ENCODE data around the gene ATG9B.
A peak's percentile ranks its signal among the peaks of the same experiment; 100 is the strongest.
"Not testable (repeated sequence)": the region's sequence is repeated elsewhere in the genome, so short reads cannot be mapped to it uniquely, and the experiment has no call there.

ATG9B gene

GRCh38 chr7:151057989-151058780 lies 33.9 kb upstream of the ATG9B start:
- DNase-seq, result peak; percentile 100

- DNase-seq, result no peak
These were observed 33.3 kb upstream of the ATG9B start, which contains the start of gene CDK5 for GRCh38 chr7:151057506-151057988. CDK5 (minus strand) TSS chr7:151057897; CDS start chr7:151057848, 49 bp downstream.

GRCh38 chr7:151056666-151057505 lies 32.6 kb upstream of the ATG9B start:
- no peak for DNase-seq

GRCh38 chr7:151056283-151056665 lies 32.0 kb upstream of the ATG9B start:
- DNase-seq, result no peak

GRCh38 chr7:151053751-151054150 lies 29.5 kb upstream of the ATG9B start:
- no peak for DNase-seq

GRCh38 chr7:151053096-151053495 lies 28.8 kb upstream of the ATG9B start:
- no peak for DNase-seq

GRCh38 chr7:151051108-151051507 lies 26.8 kb upstream of the ATG9B start:
- DNase-seq, result no peak

GRCh38 chr7:151048911-151049463 lies 24.7 kb upstream of the ATG9B start:
- no peak for DNase-seq

- peak; percentile 11 for DNase-seq
These were observed 23.9 kb upstream of the ATG9B start, which contains the start of gene ASIC3 for GRCh38 chr7:151047976-151048815. ASIC3 (plus strand) TSS chr7:151048531; CDS start chr7:151048886, 355 bp downstream.

- peak; percentile 9 for DNase-seq
These were observed 22.6 kb upstream of the ATG9B start for GRCh38 chr7:151046603-151047573.

GRCh38 chr7:151045967-151046366 lies 21.7 kb upstream of the ATG9B start:
- no peak for DNase-seq

GRCh38 chr7:151045262-151045661 lies 21.0 kb upstream of the ATG9B start:
- DNase-seq, result no peak

GRCh38 chr7:151043959-151044358 lies 19.7 kb upstream of the ATG9B start:
- DNase-seq, result no peak

- DNase-seq, result not testable (repeated sequence)
These were observed 19.2 kb upstream of the ATG9B start for GRCh38 chr7:151043449-151043848.

- no peak for DNase-seq
These were observed 16.5 kb upstream of the ATG9B start for GRCh38 chr7:151040616-151041375.

GRCh38 chr7:151039850-151040548 lies 15.7 kb upstream of the ATG9B start:
- no peak for DNase-seq

- no peak for DNase-seq
These were observed 14.9 kb upstream of the ATG9B start for GRCh38 chr7:151038951-151039849.

- no peak for DNase-seq
These were observed 11.6 kb upstream of the ATG9B start for GRCh38 chr7:151035902-151036301.

Measured in NCI-H1092 treated with DMSO at 0.1 percent for 48 hours (cell line).